Measurements from ENCODE around the gene PAFAH1B1. TPM values are rescaled to one million over a fixed set of nuclear protein-coding genes. Genes with fewer than 3 reads are reported as not detected.

PAFAH1B1 gene
- total RNA-seq, 1 donor from 2014 or later, result 160 TPM

GRCh38 chr17:2708585-2709182 lies 115.2 kb downstream of the PAFAH1B1 start:
- ATAC-seq (no peak), DNase-seq (ENCODE audit: low spot score) (no peak)
- intact Hi-C loops (cut with DNase I), result no loop called here

- DNase-seq (ENCODE audit: low spot score) (no peak), ATAC-seq (no peak)
- intact Hi-C loops (cut with DNase I), result no loop called here
Observed at GRCh38 chr17:2709183-2709661, 115.8 kb downstream of the PAFAH1B1 start.

- ATAC-seq, result no peak
- intact Hi-C loops (cut with DNase I), result no loop called here
Observed at GRCh38 chr17:2710071-2710802, 116.8 kb downstream of the PAFAH1B1 start.

GRCh38 chr17:2710803-2711607 lies 117.6 kb downstream of the PAFAH1B1 start:
- peak; percentile 70 for DNase-seq (ENCODE audit: low spot score)
- ATAC-seq, result no peak
- intact Hi-C loops (cut with DNase I), result no loop called here

More at GRCh38 chr17:2710071-2710802, 116.8 kb downstream of the PAFAH1B1 start:
- DNase-seq (ENCODE audit: low spot score), result peak; percentile 59

- intact Hi-C loops (cut with DNase I), result no loop called here
- ATAC-seq, result peak; percentile 95
Observed at GRCh38 chr17:2711608-2712299, 118.3 kb downstream of the PAFAH1B1 start, which contains the start of gene CLUH. Gene CLUH (minus strand): TSS chr17:2711764. CDS start chr17:2711661, 103 bp downstream.

GRCh38 chr17:2712300-2713043 lies 119.0 kb downstream of the PAFAH1B1 start:
- intact Hi-C loops (cut with DNase I), result no loop called here
- ATAC-seq (peak; percentile 1), DNase-seq (ENCODE audit: low spot score) (no peak)

More at GRCh38 chr17:2711608-2712299, 118.3 kb downstream of the PAFAH1B1 start, which contains the start of gene CLUH:
- peak; percentile 98 for DNase-seq (ENCODE audit: low spot score)

GRCh38 chr17:2713881-2714280 lies 120.4 kb downstream of the PAFAH1B1 start:
- DNase-seq (ENCODE audit: low spot score), result no peak
- ATAC-seq, result no peak
- intact Hi-C loops (cut with DNase I), result no loop called here

GRCh38 chr17:2716649-2717048 lies 123.2 kb downstream of the PAFAH1B1 start:
- intact Hi-C loops (cut with DNase I), result no loop called here
- DNase-seq (ENCODE audit: low spot score) (no peak), ATAC-seq (no peak)

GRCh38 chr17:2718150-2718938 lies 124.9 kb downstream of the PAFAH1B1 start:
- DNase-seq (ENCODE audit: low spot score) (no peak), ATAC-seq (no peak)
- intact Hi-C loops (cut with DNase I), result no loop called here

- intact Hi-C loops (cut with DNase I), result no loop called here
- no peak for DNase-seq (ENCODE audit: low spot score)
- no peak for ATAC-seq
Observed at GRCh38 chr17:2719861-2720260, 126.4 kb downstream of the PAFAH1B1 start.

- DNase-seq (ENCODE audit: low spot score), result no peak
- intact Hi-C loops (cut with DNase I), result no loop called here
- ATAC-seq, result no peak
Observed at GRCh38 chr17:2721603-2722002, 128.1 kb downstream of the PAFAH1B1 start.

GRCh38 chr17:2722611-2723010 lies 129.2 kb downstream of the PAFAH1B1 start:
- intact Hi-C loops (cut with DNase I), result no loop called here
- DNase-seq (ENCODE audit: low spot score), result no peak
- ATAC-seq, result no peak

GRCh38 chr17:2723505-2723996 lies 130.1 kb downstream of the PAFAH1B1 start:
- DNase-seq (ENCODE audit: low spot score) (no peak), ATAC-seq (peak; percentile 26)
- intact Hi-C loops (cut with DNase I), result no loop called here

- intact Hi-C loops (cut with DNase I), result no loop called here
- DNase-seq (ENCODE audit: low spot score) (no peak), ATAC-seq (peak; percentile 68)
Observed at GRCh38 chr17:2723997-2724783, 130.7 kb downstream of the PAFAH1B1 start.

GRCh38 chr17:2724784-2725164 lies 131.3 kb downstream of the PAFAH1B1 start:
- ATAC-seq, result peak; percentile 36
- intact Hi-C loops (cut with DNase I), result no loop called here

GRCh38 chr17:2730764-2731353 lies 137.4 kb downstream of the PAFAH1B1 start:
- ATAC-seq, result no peak
- intact Hi-C loops (cut with DNase I), result no loop called here
- no peak for DNase-seq (ENCODE audit: low spot score)

More at GRCh38 chr17:2724784-2725164, 131.3 kb downstream of the PAFAH1B1 start:
- DNase-seq (ENCODE audit: low spot score), result no peak
